KBM-7 (cell line): ENCODE data around the gene ZNF653.
"Not testable (repeated sequence)": the region's sequence is repeated elsewhere in the genome, so short reads cannot be mapped to it uniquely, and the experiment has no call there.

Experiments used
- DNase-seq: peaks from one replicate; pipeline ENCODE4 v3.0.0-alpha.2; 2015
- in situ Hi-C: fragments of 300-500 bp; cut with MboI; formaldehyde crosslinking; loops from 2 replicates; pipeline ENCODE4 v1.14.3; 2020; ENCODE audit warnings: low sequenced_read_pairs, low pct_unique_long_range_greater_than_20kb, mixed read lengths

Gene ZNF653

GRCh38 chr19:11461453-11461852 is 44.2 kb downstream of the ZNF653 start:
- in situ Hi-C loops = no loop called here
- DNase-seq = no peak

DNA sequence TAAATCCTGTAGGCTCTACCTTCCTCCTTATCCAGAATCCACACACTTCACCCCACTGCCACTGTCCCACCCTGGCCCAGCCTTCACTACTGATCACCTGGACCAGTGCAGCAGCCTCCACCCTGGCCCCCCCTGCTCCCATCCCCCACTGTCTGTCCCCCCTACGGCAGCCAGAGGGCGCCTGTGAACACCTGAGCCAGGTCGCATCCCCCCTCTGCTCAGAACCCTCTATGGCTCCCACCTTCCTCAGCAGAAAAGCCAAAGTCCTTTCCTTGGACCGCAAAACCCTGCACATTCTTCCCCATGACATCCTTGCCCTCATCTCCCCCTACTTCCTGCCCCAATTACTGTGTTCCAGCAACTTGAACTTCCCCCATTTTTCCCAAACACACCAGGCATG is 45.4 kb downstream of the ZNF653 start:
- in situ Hi-C loops = no loop called here
- DNase-seq = no peak

- in situ Hi-C loops, DNase-seq: not testable (repeated sequence)
Observed at GRCh38 chr19:11458912-11459311, 46.7 kb downstream of the ZNF653 start.

DNA sequence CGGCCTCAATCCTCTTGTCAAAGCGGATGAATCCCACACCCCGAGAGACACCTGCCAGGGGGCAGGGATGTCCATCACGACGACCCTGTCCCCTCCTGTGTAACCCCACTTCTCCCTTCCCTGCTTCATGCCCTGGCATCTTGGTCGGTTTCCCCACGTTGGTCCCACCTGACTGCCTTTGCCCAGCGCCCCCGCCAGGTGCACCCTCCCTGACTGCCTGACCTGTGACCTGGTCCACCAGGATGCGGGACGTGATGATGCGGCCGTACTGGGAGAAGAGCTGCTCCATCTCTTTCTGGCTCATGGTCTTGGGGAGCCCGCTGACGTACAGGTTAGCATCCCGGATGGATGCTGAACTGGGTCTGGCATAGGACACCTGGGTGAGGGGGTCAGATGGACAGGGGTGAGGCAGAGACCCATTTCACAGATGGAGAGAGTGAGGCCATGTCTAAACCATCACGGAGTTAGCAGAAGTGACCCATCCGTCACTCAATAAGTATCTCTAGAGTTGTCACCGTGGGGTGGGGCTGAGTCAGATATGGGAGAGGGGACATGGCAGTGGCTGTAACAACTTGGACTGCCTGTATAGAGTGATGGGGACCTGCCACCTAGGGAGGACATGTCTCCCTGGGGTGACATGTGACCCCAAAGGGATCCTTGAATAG is 47.3 kb downstream of the ZNF653 start:
- in situ Hi-C loops = no loop called here
- DNase-seq = no peak

GRCh38 chr19:11457831-11458230 is 47.8 kb downstream of the ZNF653 start:
- no peak for DNase-seq
- in situ Hi-C loops = no loop called here

GRCh38 chr19:11457115-11457514 is 48.5 kb downstream of the ZNF653 start:
- DNase-seq = no peak

GRCh38 chr19:11456659-11457058 is 49.0 kb downstream of the ZNF653 start:
- DNase-seq = no peak
- in situ Hi-C loops = no loop called here

More at GRCh38 chr19:11457115-11457514, 48.5 kb downstream of the ZNF653 start:
- in situ Hi-C loops = no loop called here

DNA sequence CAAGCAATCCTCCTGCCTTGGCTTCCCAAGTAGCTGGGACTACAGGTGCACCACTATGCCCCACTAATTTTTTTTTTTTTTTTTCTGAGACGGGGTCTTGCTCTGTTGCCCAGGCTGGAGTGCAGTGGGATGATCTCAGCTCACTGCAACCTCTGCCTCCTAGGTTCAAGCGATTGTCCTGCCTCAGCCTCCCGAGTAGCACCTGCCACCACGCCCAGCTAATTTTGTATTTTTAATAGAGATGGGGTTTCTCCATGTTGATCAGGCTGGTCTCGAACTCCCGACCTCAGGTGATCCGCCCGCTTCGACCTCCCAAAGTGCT is 50.4 kb downstream of the ZNF653 start:
- in situ Hi-C loops = not testable (repeated sequence)

DNA sequence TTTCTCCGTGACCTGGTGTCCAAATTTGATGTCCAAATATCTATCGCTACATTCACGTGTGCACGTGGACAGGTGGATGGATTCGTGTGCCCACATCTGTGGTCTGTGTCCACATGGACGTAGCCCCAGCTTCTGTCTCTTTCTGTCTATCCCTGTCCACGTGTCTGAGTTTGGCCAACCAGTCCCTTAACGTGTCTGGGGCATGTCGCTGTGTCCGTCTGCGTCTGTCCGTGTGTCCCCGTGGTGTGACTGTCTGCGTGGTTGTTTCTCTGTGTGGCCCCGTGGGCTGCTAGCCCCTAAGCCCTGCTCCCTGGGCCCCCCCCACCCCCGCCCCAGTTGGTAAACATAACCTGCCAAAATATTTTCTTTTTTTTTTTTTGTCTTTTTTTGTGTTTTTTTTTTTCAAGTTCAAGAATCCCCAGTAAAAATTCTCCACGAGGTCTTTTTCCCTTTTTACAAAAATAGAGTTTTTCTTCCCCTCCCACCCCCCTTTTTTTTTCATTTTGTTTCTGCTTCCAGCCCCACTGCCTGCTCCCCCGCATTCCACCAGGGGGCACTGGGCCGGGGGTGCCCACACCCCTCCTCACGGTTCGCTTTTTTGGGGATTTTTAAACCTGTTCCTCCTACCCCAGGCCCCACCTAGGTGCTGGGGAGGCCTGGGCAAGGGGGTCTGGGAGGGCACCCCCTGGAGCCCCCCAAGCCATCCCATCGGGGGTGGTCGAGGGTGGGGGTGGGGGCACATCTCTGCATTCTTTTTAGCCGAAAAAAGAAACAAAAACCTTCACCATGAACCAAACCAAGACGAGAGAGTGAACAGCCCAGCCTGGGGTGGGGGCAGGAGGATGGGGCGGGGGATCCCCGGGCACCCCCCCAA is 51.9 kb downstream of the ZNF653 start:
- in situ Hi-C loops = no loop called here

More for the DNA sequence above, 50.4 kb downstream of the ZNF653 start:
- not testable (repeated sequence) for DNase-seq

GRCh38 chr19:11452620-11453310 is 52.9 kb downstream of the ZNF653 start:
- no peak for DNase-seq
- in situ Hi-C loops = no loop called here

More for the DNA sequence above, 51.9 kb downstream of the ZNF653 start:
- DNase-seq = peak; percentile 21

DNA sequence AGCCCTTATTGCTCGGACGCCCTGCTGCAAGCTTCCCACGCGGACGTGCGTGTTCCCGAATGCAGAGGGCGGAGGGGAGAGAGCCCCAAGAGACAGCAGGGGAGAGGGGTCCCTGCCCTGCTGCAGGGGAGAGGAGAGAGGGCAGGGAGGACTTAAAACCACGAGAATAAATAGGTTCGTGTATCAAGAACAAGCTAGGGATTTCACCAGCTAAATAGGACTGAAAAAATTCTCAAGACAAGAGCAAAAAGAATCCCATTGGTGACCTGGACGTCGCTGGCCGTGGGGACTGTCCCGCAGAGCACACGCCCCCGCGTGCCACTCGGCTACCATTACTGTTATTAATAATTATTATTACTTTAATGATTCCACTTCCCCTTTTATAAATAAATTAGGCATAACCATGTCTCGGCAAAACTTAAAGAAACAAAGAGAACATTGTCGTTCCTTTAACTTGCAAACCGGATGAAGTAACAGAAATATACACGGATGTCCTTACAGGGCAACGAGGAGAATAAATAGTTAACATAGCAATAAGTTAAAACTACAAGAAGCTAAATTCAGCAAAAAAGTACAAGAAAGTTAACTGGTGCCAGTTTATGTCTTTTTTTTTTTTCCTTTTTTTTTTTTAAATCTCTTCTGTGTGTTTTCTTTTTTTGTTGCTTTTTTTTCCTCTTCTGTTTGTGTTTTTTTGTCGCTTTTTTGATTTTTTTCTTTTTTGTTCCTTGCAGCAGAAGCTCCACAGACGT is 53.6 kb downstream of the ZNF653 start:
- no peak for DNase-seq
- in situ Hi-C loops = no loop called here

DNA sequence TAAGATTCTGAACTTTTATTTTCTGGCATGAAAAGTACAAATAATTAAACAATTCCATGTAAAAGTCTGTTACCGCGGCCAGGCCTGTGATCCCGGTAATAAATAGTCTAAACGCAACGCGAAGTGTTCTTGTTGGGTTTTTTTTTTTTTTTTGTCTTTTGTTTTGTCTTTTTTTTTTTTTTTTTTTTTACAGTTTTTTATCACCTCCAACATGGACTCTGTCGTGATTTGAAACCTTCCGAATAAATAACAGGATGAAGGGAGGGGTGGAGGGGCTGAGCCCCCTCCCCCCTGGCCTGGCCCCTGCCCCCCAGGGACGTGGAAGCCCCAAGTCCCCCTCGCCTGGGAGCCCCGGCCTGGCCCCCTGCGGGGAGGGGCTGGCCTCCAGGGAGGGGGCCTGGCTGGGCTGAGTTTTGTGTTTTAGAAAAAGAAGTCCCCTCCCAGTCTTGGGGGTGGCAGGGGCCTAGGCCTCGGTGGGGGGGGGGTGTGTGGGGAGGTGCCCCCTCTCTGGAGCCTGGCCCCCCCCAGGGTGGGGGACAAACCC is 54.2 kb downstream of the ZNF653 start:
- in situ Hi-C loops = no loop called here
- DNase-seq = no peak

GRCh38 chr19:11450570-11451326 is 54.9 kb downstream of the ZNF653 start:
- DNase-seq = no peak
- in situ Hi-C loops = no loop called here

DNA sequence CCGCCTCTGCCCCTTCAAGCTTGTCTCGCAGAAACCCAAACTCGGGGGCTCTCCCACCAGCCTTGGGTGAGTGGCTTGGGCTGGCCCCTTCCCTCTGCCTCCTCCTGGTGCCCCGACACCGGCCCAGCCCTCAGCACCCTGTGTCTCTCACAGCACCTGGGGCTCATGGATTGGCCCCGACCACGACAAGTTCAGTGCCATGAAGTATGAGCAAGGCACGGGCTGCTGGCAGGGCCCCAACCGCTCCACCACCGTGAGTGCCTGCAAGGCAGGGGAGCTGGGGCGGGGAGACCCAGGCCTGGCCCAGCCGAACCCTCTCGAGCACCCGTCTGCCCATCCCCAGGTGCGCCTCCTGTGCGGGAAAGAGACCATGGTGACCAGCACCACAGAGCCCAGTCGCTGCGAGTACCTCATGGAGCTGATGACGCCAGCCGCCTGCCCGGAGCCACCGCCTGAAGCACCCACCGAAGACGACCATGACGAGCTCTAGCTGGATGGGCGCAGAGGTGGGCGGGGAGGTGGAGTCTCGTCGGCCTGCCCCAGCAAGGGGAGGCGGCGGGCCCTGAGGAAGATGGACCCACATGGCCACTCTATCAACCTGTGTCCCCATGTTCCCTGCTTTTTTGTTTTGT is 56.6 kb downstream of the ZNF653 start:
- in situ Hi-C loops = no loop called here
- DNase-seq = no peak

DNA sequence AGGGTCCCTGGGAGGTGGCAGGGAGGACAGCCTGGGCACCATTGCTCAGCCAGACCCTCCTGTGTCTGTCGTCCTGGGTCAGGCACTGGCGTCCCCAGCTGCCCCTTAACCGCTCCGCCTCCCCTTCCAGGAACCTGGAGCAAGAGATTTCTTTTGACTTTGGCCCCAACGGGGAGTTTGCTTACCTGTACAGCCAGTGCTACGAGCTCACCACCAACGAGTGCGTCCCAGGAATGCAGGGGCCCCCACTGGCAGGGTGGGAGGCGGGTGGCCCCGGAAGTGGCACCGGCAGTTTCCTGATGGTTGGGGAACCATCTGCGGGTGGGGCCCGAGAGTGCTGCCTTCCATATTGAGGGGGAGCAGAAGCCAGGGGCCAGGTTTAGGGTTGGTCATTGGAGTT is 57.2 kb downstream of the ZNF653 start:
- DNase-seq = no peak
- in situ Hi-C loops = no loop called here

DNA sequence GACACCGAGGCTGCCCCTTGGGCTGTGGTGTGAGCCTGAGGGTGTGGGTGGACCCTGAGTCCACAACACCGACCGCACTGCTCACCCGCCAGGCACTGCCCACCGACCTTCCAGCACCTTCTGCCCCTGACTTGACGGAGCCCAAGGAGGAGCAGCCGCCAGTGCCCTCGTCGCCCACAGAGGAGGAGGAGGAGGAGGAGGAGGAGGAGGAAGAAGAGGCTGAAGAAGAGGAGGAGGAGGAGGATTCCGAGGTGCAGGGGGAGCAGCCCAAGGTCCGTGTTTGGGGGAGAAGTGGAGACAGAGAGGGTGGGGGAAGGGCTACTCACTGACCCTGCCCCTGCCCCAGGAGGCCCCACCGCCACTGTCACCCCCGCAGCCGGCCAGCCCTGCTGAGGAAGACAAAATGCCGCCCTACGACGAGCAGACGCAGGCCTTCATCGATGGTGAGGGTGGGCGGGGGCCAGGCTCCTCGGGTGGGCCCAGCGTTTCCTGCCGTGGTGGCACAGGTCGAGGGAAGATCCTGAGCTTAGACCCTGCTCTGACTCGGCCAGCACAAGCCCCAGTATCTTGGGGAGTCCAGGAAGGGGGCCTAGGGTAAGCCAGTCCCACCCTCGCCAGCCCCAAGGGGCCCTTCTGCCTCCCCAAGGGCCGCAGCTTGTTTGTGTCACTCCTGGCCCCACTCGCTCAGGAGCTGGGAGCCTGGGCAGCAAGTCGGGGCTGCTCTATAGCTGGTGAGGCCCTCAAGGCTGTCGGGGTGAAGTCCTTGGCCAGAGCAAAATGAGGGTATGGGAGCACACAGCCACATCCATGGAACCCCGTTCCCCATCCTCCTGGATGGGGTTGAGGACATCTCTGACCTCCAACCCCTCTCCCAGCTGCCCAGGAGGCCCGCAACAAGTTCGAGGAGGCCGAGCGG is 58.0 kb downstream of the ZNF653 start:
- in situ Hi-C loops = no loop called here

DNA sequence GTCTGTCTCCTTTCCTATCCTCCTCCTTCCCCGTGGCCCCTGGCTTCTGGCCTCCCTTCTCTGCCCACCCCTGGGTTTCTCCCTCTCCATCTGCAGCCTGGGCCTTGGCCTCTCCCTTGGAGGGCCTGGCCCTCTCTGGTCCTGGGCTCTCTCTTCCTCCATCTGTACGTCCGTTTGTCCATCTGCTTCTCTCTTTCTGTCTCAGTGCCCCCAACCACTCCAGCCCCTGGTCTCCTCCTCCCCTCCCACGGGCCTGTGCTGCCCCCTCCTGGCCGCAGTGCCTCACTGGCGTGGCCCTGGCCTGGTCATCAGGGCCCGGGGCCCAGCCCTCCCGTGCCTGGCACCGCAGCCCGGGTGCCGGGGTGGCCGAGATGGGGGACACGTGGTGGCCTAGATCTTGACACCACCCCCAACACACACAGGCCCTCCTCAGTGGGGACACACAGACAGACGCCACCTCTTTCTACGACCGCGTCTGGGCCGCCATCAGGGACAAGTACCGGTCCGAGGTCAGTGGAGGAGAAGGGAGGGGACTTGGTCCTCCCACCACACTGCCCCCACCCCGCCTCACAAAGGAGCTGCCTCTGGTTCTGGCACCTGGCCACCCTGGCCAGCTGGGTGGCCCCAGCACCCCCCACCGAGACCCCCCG is 58.9 kb downstream of the ZNF653 start:
- peak; percentile 37 for DNase-seq
- in situ Hi-C loops = no loop called here

More for the DNA sequence above, 58.0 kb downstream of the ZNF653 start:
- DNase-seq = no peak
